Measurements from ENCODE around the gene CKMT1A.

Gene CKMT1A

GRCh38 chr15:43748376-43748775, 54.7 kb downstream of the CKMT1A start:
- TF ChIP-seq CTCF (IDR thresholded peaks at IDR 0.05; ENCODE audit: low read depth, low read length, missing control alignments) = no peak
- in situ Hi-C loops (cut with HindIII; ENCODE audit: low pct_ligation_motif_present, low sequenced_read_pairs) = no loop called here

More at GRCh38 chr15:43748376-43748775, 54.7 kb downstream of the CKMT1A start:
- Histone ChIP-seq H3K36me3 (replicated peaks) (no peaks in the 10 kb centered on the region), H3K4me3 (ENCODE audit: low read depth, low read length) (peak overlapping the region; percentile 77), H3K27me3 (replicated peaks) (no peaks in the 10 kb centered on the region), H3K27ac (no peak overlapping the region)
- DNase-seq = no peak
